Activated effector memory CD4-positive, alpha-beta T cell treated with Interleukin-2 at 50 U/mL for 16 hours (primary cell): Measurements from ENCODE around the gene TINCR.

ENCODE experiments used
- DNase-seq: peaks from one replicate; pipeline ENCODE4 v3.0.0-alpha.2; 2020

TINCR gene

DNA sequence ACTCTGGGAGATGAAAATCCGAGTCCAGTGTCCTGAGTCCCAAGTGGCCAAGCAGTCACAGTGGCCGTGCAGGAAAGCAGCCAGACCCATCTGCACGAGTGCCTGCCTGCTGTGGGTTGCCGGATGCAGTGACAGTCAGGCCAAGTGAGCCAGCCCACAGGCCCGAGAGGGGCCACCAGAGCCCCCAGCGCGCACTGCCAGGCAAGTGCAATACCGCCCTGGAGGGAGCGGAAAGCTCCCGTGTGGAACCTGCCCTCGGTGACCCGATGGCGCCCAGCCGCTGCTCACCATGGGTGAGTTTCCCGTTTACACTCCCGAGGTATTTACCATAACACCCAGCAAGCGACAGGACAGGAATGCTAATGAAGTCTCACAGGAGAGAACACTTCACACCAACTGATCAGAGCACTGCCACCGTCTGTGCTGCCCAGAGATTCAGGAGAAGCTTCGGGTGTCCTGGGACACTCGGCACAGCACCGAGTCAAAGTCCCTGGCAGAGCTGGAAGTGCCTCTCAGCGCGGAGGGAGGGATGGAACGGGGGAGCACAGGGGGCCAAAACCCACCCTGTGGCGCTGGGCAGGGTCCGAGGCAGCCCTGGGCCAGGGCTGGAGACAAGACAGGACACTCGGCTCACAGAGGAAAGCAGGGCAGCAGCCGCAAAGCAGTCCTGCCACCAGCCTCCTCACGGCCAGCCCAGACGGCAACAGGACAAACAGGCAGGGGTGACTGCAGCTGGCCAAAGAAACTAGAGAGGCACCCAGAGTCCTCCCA lies 21.3 kb upstream of the TINCR start:
- no peak for DNase-seq

DNA sequence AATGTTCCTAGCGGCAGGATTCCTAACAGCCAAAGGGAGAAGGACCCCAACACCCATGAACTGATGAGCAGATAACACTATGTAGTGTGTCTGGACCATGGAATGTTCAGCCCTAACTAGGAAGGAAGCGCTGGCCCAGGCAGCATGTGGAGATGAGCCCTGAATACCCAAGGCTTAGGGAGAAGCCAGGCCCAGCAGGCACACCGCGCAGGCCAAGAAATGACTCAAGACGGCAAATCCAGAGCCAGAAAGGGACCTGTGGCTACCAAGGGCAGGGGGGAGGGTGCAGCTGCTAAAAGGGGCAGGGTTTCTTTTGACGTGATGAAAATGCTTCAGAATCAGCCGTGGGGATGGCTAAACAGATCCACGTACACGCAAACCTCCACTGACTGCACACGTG lies 20.7 kb upstream of the TINCR start:
- DNase-seq: no peak

DNA sequence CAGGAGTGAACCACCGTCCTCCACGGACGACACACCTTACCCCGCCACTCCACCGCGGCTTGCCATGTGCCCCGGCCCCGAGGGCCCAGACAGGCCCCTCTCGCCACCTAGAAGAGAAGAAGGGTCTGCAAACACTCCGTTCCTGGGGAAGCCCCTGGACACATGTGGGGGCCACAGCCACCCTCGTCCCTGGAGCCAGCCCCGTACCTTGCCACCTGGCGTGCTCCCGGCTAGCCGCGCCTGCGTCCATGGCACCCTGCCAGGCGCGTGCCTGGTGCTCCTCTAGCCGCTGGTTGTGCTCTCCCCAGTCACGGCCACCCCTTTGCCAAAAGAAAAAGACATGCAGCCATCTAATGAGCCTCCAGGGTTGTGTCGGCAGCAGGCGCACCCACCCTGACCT lies 19.9 kb upstream of the TINCR start:
- DNase-seq: no peak

DNA sequence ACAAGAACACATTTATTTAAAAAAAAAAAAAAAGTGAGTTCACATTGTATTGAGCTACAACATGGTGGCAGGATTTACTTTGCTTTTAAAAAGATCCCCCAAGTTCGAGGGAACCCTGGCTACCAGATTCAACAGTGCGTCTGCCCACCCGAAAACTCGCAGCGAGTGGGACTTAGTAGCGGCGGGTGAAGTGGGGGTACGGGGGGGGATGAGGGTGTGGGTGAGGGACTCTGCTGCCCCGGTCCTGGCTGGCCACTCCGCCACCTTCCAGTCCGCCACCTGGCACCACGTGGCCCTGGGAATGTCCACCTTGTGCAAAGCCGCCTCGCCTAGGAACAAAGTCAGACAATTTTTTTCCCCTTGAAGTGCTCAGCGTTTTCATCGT lies 19.3 kb upstream of the TINCR start:
- DNase-seq: no peak

DNA sequence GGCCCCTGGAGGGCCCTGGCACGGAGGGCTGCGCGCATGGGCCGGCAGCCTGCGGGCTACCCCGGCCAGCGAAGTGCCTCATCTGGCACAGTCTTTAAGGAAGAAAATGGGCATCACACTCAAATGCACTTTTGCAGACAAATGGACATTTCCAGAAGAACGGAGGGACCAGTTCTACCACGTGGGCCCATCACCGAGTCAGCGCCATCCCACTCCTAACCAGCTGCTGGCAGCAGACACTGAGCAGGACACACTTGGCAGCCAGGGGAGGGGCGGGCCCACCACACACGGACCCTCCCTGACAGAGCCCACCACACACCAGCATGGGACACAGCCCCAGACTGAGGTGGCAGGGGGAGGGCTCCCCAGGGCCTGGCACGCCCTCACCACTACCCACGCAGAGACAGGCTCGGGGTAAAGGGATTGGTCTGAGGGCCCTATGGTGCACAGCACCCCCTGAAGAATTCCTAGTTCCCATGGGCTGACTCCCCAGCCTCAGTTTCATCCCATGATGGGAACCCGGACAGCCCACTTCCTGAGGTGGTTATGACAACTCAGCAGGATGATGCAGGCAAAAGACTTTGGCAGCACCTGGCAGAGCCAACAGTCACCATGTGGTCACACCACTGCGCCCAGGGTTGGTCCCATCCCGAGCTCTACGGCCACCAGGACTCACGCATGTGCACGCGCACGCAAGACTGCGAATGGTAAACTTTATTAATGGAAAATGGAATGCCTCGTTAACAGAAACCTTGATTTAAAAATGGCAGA lies 18.7 kb upstream of the TINCR start:
- no peak for DNase-seq

DNA sequence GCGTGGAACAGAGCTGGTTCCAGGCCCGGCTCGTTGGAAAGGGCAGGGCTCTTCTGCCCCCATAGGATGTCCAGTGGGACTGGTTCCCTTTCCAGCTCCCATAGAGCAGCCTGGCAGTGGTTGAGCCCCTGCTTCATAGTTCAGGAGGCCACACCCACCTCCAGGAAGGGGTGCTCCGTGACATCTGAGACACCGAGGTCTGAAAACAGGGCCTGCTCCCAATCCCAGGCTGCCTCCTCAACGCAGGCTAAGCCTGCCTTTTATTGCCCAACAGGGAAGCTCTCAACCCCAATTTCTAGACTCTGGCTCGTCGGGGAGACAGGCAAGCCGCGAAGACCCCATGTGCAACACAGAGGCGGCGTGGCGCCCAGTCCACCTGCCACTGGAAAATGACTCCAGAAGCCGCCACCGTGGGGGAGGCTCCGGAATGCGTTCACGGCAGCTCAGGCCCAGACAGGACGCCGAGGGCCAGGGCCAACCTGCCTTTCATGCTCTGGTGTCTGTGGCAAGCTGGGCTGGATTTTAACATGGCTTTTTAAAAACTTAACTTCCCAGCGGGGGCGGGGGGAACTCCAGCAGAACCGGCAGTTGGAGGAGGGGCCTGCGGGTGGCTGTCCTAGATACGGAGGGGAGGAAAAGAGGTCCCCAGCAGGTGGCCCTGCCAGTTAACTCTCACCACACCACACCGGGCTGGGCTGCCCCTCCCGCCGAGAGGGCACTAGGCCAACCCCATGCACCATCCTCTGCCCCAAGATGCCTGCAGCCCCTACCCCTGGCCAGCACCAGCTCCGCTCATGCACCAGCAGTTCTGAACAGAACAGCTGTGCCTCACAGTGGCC lies 17.9 kb upstream of the TINCR start:
- peak; percentile 7 for DNase-seq

DNA sequence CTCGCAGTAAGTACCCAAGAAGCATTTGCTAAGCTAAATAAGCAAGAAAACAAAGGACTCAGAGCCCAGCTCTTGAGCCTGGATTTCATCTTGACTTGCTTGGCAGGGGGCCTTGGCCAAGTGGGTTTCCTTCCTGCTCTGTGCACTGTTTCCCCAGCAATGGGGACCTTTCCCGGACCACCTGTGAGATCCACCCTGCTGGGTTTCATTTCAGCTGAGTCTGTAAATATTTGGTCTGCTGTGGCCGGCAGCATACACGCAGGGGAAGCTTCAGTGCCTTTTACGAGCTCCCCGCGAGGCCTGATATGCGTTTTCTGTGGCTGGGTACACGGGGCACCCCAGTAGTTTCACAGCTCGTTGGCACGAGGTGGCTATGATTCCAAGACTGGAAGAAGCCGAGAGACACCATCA lies 12.4 kb upstream of the TINCR start:
- no peak for DNase-seq

DNA sequence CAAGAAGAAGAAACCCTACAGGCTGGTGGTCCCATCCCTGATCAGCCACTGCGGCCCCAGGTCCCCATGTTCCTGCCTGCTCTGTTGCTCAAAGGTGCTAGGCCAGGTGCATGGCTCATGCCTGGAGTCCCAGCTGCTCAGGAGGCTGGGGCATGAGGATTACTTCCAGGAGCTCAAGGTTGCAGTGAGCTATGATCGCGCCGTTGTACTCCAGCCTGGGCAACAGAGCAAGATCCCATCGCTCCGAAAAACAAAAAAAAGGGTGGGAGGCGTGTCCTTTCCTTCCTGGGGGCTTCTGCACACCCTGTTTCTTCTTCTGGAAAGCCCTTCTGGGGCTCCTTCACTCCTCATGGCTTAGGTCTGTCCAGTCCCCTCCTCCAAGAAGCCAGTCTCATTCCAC lies 11.9 kb upstream of the TINCR start:
- DNase-seq: no peak

DNA sequence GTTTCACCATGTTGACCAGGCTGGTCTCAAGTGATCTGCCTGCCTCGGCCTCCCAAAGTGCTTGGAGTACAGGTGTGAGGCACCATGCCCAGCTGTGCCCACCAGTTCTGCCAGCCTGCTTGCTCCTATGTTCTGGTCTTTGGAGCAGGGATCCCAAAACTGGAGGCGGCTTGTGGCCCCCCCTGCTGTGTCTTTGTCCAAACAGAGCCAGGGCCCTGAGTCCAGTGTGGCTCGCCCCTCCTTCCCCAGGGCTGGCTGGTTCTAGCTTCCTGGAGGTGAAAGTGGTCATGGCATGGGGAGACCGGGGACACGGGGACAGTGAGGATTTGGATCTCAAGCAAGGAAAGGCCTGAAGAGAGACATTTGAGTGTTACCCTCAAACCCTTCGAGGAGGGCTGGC lies 11.5 kb upstream of the TINCR start:
- DNase-seq: no peak

DNA sequence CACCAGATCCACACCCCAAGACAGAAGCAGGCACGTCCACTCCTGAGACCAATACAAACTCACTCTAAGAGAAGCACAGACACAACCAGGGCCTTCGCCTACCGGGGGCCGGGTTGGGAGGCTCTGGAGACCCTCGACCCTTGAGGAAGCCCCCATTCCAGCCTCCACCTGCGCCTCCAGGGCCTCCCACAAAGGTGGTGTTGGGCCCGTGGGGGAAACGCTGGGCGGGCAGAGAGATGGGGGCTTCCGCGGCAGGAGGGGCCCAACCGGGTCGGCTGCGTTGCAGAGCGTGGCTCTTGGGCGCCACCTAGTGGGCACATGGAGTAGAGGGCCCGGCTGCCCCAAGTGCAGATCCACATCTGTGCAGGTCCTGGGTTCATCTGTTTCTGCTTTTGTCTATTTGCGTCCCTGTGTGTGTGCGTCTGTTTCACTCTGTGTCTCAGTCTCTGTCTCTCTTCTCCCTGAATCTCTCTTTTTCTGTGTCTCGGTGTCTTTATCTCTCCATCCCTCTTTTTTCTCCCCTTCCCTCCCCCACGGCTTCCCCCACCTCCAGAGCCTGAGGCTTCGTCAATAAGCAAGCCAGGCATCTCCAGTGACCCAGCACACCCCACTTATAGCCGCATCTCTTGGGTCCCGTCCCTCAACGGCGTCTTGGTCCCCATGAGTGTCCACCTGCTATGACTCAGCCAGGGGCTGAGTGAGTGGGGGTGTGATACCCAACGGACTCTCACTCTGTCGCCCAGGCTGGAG lies 10.5 kb upstream of the TINCR start:
- peak; percentile 52 for DNase-seq

DNA sequence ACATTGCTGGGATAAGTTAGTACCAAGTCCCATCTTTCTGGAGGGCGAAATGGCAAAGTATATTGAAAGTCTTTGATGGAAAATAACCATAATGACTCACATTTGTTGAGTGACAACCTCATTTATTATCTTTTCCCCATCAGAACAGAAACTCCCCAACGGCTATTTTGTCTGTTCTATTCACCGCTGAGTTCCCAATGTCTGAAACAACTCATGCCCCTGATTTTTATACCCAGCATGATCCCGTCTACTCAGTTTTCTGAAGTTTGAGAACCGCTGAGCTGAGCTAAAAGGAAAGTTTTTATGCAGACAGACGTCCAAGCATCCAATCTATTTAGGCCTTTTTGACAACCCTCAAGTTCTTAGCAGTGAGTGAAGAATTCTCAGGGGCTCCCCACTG lies 7.8 kb upstream of the TINCR start:
- no peak for DNase-seq

DNA sequence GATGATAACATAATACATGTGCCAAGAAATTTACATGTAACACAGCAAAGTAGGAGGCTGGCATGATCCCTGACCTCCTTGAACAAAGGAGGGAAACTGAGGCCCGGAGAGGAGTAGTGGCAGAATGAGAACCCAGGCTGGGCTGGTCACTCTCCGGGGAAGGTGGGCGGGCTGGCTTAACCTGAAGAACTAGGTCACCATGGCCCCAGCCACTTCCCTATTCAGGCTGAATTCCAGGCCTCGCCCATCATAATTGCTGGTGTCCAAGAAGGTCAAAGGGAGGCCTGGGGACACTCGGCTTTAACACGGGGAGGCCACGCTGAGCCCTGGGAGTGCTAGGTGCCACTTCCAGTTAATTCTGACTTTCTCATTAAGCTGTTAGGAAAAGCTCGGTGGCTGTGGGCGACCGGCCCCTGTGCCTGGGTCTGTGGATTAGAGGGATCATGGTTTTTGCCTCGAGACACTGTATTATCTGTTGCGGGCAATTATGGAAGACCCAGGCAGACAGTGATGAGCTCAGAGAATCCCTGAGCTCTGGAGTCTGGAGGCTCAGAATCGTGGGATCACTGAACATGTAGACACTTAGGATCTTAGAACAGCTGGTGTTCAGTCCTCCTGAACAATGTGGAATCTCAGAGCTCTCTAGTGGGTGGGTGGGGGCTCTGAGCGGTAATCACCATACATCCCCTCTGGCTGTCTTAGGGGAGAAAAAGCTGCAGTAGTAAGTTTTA lies 5.0 kb upstream of the TINCR start:
- no peak for DNase-seq

DNA sequence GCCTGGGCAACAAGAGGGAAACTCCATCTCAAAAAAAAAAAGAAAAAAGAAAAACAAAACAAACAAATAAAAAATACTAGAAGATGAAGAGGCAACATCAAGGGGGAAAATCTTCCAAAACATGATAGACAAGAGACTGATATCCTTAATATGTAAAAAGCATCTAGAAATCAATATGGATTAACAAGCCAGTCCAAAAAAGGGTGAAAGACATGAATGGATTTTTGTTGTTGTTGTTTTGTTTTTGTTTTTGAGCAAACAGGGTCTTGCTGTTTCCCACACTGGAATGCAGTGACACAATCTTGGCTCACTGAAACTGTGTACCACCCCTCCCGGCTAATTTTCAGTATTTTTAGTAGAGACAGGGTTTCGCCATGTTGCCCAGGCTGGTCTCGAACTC lies 4.0 kb upstream of the TINCR start:
- DNase-seq: no peak

DNA sequence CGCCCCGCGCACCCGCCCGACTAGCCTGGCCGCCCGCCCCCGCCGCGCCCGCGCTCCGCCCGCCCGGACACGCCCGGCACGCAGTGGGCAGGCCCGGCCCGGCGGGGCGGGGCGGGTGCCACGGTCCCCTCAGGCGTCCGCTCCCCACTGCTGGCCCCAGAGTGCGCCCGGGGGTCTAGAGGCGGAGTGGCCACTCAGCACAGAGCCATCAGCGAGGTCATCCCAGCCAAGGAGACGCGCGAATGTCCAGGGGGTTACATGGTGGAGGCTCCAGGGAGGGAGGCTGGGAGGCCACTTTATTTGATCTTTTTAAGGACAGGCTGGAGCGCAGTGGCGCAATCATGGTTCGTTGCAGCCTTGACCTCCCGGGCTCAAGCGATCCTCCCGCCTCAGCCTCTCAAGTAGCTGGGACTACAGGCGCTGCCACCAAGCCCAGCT lies 236 bp upstream of the TINCR start:
- DNase-seq: no peak

DNA sequence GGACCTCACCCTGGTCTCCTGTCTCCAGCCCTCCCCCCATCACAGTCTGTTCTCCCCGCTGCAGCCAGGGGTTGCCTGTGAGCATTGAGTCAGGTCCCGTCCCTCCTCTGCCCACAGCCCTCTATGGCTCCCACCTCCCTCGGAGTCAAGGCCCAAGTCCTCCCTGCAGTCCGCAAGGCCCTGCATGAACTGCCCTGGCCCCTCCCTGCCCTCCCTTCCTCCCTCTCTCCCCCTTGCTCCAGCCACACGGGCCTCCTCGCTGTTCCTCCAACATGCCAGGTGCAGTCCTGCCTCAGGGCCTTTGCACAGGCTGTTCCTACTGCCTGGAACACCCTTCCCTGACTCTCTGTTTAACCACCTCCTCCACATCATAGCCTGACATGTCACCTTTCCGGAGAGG lies 2.8 kb downstream of the TINCR start:
- DNase-seq: no peak

DNA sequence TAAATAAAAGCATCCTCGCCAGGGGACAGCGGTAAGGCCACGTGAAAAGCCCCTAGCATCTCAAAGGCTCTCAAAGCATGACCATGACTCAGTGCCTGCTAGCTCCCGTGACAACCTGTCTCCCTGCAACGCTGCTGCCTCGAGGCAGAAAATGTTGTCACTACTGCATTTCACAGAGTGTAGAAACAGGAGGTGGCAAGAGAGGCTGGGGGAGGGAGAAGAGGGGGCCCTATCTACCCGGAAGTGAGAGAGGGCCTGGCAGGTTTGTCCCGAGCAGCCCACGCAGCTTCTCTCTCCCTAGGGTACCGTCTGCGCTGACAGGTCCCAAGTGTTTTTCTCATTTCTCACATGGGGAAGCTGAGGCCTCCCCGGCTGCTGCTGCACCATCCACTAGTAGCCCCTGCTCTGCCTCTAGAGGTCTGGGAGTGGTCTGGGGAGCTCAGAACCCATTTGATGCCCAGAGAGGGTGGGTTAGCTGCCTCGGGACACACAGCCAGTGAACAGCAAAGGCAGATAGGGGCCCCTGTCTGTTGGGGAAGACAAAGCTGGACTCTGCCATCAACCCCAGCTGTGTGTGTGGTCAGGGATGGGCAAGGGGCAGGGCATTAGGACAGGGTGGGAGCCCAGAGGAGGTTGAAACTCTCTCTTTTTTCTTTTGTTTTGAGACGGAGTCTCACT lies 3.7 kb downstream of the TINCR start:
- no peak for DNase-seq

DNA sequence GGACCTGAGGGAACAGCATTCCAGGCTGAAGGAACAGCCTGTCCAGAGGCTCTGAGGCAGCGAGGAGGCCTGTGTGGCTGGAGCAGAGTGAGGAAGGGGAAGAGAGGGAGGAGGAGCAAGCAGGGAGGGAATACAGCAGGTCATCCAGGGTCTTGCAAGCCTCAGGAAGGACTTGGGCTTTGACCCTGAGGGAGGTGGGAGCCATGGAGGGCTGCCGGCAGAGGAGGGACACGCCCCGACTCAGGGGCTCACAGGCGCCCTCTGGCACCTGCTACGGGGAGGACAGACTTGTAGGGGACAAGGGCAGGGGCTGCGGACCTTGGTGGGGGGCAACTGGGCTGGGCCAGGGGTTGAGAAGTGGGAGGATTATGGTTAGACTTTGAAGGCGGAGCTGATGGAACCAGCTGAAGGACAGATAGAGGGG lies 4.7 kb downstream of the TINCR start:
- DNase-seq: no peak

DNA sequence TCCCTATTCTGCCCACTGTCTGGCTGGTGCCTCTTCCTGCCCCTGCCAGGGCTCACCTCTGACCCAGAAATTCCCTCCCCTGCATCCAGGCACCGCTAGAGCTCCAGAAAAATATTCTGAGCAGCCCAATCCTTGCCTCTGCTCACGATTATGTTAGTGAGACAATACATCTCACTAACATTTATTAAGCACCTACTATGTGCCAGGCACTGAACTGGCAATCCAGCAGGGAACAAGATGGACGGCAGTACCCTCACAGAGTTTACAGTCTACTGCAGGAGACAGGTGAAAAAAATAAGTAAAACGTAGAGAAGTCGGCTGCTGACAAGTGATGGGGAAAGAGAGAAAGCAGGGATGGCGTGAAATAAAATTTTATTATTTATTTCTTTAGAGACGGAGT lies 5.5 kb downstream of the TINCR start:
- no peak for DNase-seq

DNA sequence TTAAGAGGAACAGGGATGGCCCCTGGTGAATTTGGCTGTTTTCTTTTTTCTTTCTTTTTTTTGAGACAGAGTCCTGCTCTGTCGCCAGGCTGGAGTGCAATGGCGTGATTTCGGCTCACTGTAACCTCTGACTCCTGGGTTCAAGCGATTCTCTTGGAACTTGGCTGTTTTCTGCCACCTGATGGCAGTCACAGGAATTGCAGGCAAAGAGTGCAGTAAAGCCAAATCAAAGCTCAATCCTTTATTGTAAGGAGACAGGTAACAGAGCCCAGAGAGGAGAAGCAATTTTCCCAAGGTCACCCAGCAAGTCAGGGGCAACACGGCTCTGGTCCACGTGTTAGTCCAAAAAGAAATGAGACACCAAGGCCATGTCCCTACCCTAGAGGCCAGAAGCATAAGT lies 6.2 kb downstream of the TINCR start:
- DNase-seq: no peak

DNA sequence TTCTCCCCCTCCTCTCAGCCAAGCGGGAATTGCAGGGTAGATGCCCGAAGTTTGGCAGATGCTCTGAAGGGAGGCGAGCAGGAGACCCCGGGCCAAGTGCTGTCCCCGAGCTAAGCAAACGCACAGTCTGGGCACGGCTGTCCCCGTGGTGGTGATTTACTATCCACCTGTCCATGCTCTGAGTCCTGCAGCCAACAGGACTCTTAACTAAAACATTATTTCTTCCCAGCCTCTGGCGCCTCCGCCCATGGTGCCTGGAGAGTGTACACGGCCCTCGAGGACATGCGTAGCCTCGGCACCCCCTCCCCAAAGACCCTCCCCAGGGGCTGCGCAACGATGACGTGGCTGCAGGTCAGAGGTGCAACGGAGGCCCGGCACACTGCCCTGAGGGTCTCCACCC lies 7.6 kb downstream of the TINCR start:
- DNase-seq: no peak

DNA sequence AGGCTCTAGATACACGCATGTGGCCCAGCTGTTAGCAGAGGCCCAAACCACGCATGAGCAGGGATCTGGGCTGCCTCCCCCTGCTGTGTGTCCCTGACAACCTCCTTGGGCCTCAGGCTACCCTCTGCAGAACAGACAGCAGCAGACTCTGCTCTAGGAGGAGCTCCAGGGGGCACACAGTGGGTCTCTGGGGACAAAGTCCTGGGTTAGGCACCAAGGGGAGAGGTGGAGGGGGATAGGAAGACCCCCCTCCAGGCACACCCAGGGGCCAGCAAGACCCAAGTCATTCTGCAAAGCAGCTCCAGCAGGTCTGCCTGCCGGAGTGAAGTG lies 8.0 kb downstream of the TINCR start:
- DNase-seq: no peak

DNA sequence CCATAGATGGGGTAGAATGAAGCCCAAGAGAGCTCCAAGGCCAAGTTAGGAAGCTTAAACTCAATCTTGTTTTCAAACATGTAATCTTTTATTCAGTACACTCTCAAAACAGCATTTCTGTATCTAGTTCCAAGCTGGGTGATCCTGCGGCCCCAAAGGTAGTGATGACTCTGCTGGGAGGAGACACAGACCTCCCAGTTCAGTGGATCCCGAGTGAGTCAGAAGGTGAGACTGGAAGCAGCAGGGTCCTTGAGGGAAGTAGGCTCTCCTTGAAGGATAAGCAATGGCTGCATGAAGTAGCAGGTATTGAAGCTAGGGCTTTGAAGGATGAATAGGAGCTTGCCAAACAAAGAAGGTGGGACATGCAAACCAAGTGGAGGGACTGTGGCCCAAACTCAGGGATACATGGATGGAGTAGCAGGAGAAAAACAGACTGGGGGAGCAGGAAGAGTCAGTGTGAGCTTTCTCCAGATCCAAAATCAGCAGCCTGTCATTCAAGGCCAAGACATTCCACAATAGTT lies 9.6 kb downstream of the TINCR start:
- no peak for DNase-seq
